IMR-90 (cell line): ENCODE results near the gene GPR158.

Source experiments
- CEBPB ChIP-seq: IDR thresholded peaks from 2 replicates; pipeline ENCODE4 v1.6.1; 2012; ENCODE audit warnings: low read depth, low read length, improper control_type of control experiment
- CHD1 ChIP-seq: IDR thresholded peaks from 2 replicates; pipeline ENCODE4 v1.6.1; 2012; ENCODE audit warnings: low read depth, low read length, improper control_type of control experiment
- CTCF ChIP-seq: conservative IDR thresholded peaks from 2 replicates; pipeline ENCODE4 v1.5.1; 2012; ENCODE audit warnings: mild to moderate bottlenecking, low read depth, low read length, improper control_type of control experiment
- ELK1 ChIP-seq: fragments of 150-350 bp; IDR thresholded peaks from 2 replicates; pipeline ENCODE4 v1.6.1; 2016; ENCODE audit warnings: low read depth, mild to moderate bottlenecking, low read length, moderate library complexity, borderline replicate concordance
- MAFK ChIP-seq: IDR thresholded peaks from 2 replicates; pipeline ENCODE4 v1.6.1; 2012; ENCODE audit warnings: low read depth, low read length, improper control_type of control experiment
- MAZ ChIP-seq: IDR thresholded peaks from 2 replicates; pipeline ENCODE4 v1.6.1; 2012; ENCODE audit warnings: low read depth, mild to moderate bottlenecking, low read length, improper control_type of control experiment, moderate library complexity, borderline replicate concordance
- NFE2L2 ChIP-seq: fragments of 150-350 bp; IDR thresholded peaks from 2 replicates; pipeline ENCODE4 v1.6.1; 2016; ENCODE audit warnings: low read depth, mild to moderate bottlenecking, low read length
- POLR2A ChIP-seq: IDR thresholded peaks from 2 replicates; pipeline ENCODE4 v1.6.1; 2012; ENCODE audit warnings: mild to moderate bottlenecking, low read depth, low read length
- RAD21 ChIP-seq: IDR thresholded peaks from 2 replicates; pipeline ENCODE4 v1.6.1; 2012; ENCODE audit warnings: low read length, improper control_type of control experiment
- RCOR1 ChIP-seq: IDR thresholded peaks from 2 replicates; pipeline ENCODE4 v1.6.1; 2012; ENCODE audit warnings: mild to moderate bottlenecking, low read length, improper control_type of control experiment; ENCODE audit not compliant: insufficient replicate concordance
- RFX5 ChIP-seq: IDR thresholded peaks from 2 replicates; pipeline ENCODE4 v1.8.0; 2012; ENCODE audit warnings: low read depth, mild to moderate bottlenecking, low read length, moderate library complexity
- SMC3 ChIP-seq: fragments of 150-350 bp; IDR thresholded peaks from 2 replicates; pipeline ENCODE4 v1.6.1; 2016; ENCODE audit warnings: low read depth, mild to moderate bottlenecking, antibody characterized with exemption, low read length, moderate library complexity
- USF2 ChIP-seq: fragments of 150-350 bp; IDR thresholded peaks from 2 replicates; pipeline ENCODE4 v1.6.1; 2017; ENCODE audit warnings: mild to moderate bottlenecking, antibody characterized with exemption, low read length, low read depth

DNA sequence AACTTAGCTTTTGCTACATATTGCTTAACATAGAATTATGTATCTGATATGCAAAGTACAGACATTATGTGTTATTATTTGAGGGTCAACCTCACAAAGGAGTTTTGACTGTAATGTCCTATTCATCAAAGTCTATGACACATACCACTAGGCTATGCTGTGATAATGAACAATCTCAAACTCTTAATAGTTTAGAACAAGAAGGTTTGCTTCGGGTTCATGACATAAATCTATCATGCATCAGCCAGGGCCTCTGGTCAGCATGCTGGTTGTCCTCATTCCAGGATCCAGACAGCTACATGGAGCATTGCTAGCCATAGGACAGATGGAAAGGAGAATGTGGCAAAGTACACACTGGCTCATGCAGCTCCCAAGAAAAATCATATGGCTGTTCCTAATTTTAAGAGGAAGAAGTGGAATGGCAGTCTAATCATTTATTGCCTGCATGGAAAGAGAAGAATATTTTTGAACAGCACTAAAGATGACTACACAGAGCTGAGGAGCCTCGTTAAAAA, 332.1 kb downstream of the GPR158 start:
- TF ChIP-seq CTCF (no peak), MAZ (no peak), POLR2A (no peak), USF2 (no peak), CEBPB (no peak), RCOR1 (no peak), RAD21 (no peak), ELK1 (no peak), MAFK (no peak), CHD1 (no peak), NFE2L2 (no peak), RFX5 (no peak), SMC3 (no peak)
